Measurements from ENCODE around the gene PTCD2.

PTCD2 gene, protein sequence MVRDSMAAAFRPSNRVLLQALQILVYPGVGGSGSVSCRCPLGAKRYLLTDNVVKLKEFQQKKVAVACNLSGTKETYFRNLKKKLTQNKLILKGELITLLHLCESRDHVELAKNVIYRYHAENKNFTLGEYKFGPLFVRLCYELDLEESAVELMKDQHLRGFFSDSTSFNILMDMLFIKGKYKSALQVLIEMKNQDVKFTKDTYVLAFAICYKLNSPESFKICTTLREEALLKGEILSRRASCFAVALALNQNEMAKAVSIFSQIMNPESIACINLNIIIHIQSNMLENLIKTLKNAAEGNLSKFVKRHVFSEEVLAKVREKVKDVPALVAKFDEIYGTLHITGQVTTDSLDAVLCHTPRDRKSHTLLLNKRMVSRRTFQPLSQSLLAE

DNA sequence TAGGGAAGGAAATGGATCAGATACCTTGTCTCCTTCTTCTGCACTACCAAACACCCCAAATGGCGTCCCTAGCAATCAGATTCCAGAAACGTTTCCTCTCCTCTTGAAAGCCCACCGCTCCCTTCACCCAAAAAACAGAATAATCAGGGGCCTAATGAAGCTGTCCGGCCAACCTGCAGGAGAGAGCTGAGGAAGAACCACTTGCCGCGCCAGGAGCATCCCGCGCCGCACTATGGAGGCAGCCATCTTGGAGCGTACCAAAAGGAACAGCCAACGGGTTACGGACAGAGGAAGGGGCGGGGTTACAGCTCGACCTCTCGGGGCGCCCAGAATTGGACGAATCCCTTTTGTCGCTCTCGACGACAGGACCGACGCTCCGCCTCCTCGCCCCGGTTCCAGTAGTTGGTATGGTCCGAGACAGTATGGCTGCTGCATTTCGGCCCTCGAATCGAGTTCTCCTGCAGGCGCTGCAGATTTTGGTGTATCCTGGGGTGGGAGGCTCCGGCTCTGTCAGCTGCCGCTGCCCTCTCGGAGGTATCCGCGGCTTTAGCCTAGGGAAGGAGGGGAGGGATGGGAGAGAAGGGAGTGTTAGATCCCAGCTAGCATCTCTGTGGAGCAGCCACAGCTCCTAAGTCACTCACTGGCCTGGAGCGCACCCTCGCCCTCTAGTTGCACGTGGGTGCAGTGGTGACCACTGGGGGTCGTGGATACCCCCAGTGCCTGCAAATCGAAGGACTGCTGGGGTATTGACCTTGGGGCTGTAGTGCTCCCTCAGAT is at the start of gene PTCD2, which contains the start of gene MRPS27:
Gene PTCD2, plus strand, starts transcription at position 398 of the 777 bp plus-strand sequence. Its CDS starts 10 bp downstream, at position 408.
Gene MRPS27, minus strand, starts transcription at position 265 of the 777 bp plus-strand sequence. Its CDS starts 19 bp downstream, at position 246.
- DNase-seq, result peak; percentile 96

DNA sequence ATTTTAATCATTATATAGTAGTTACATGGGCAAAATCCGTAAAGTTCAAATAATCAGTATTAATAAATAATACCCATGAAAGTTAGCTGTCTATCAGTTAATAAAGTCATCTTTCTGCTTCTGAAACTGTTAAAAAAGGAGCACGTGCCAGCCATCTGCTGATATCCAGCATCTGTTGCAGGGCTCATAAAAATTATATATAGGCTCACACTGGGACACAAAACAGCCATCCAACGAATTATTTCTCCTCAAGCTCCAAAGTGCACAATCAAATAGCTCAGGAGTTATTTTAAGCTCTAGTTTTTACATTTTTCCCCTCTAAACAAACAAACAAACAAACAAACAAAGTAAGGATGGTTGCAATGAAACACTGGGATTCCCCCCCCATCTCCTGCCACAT is 48.5 kb upstream of the PTCD2 start:
- DNase-seq, result no peak

DNA sequence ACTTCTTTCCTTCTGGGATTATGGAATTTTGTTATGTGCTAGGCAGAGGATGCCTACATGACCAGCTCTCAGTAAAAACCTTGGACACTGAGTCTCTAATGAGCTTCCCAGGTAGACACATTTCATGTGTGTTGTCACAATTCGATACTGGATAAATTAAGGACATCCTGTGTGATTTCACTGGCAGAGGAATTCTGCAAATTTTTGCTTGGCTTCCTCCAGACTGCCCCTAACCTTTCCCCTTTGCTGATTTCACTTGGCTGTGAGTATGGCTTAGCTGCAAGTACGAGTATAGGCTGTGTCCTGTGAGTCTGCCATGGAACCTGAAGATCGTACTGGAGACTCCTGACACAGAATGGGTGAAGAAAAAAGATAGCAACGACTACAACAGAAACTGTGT is 47.8 kb upstream of the PTCD2 start:
- DNase-seq, result no peak

DNA sequence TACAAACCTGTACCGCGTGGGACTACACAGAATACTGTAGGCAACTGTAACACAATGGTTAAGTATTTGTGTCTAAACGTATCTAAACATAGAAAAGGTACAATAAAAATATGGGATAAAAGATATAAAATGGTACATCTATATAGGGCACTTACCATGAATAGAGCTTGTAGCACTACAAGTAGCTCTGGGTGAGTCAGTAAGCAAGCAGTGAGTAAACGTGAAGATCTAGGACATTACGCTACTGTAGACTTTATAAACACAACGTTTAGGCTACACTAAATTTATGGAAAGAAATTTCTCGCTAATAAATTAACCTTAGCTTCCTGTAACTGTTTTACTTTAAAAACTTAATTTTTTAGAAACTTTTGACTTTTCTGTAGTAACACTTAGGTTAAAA is 46.6 kb upstream of the PTCD2 start:
- no peak for DNase-seq

DNA sequence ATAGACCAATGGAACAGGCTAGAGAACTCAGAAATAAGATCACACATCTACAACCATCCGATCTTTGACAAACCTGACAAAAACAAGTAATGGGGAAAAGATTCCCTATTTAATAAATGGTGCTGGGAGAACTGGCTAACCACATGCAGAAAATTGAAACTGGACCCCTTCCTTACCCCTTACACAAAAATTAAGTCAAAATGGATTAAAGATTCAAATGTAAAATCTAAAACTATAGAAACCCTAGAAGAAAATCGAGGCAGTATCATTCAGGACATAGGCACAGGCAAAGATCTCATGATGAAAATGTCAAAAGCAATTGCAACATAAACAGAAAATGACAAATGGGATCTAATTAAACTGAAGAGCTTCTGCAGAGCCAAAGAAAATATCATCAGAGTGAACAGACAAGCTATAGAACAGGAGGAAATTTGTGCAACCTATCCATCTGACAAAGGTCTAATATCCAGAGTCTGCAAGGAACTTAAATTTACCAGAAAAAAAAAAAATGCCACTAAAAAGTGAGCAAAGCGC is 43.9 kb upstream of the PTCD2 start:
- DNase-seq, result no peak

DNA sequence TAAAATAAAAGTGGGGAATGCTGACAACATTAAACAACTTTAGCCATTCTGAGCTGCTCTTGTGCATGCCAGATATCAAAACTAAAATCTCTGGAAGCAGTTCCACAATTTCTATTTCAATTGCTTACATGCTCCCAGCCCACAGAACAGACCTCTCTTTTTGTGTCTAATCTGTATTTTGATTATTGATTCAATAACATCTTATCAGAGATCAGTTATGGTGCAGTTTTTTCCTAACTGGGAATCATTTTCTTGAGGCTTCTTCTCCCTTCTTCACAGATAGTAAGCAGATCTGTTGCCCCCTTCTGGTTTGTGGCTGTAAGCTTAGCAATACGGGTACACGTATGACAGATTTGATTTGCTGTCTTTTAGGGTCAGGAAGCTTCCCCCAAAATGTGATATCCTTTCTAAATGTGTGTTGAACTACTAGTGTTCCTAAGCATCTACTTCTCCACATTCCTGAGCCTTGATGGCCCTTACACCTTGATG is 39.5 kb upstream of the PTCD2 start:
- no peak for DNase-seq

DNA sequence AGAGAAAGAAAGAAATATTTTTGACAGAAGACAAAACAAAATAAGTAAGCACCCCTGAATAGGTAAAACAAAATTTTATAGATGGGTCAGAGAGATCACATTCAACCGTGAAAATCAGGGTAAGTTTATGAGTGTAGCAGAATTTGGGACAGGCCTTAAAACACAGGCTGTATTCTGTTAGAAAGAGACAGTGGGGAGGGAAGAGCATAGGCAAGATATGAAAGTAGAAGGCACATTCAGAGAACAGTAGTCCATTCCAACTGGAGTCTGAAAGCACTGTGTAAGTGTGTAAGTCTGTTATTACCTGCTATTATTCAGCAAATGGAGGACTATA is 38.8 kb upstream of the PTCD2 start:
- no peak for DNase-seq

DNA sequence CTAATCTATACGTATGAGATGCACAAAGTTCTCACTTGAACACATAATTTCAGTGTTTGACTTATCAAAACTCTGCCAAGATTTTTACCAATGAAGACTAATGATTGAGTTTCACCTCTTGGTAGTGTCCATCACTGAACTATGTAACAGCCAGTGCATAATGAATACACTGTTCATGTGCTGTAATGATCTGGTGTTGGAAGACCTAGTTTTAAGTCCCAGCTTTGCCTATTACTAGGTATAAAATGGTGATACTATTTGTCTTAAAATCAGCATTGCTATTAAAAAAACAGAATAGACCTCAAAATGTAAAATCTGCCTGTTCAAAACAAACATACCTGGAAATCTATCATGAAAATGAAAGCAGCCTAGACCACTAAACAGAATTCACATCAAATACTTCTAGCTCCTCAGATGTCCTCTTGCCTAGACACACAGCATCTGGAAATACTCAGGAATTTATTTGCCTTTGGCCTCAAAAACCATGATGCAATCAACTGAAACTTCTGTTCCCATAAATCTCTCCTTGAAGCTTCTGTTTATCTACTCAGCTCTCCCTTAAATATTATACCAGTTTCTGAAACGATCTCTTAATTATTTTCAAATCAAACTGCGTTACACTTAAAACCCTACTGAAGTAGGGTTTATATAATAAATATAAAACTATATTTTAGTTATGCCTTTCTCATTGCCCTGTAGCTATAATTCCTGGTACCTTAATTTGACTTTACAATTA is 38.2 kb upstream of the PTCD2 start:
- no peak for DNase-seq

DNA sequence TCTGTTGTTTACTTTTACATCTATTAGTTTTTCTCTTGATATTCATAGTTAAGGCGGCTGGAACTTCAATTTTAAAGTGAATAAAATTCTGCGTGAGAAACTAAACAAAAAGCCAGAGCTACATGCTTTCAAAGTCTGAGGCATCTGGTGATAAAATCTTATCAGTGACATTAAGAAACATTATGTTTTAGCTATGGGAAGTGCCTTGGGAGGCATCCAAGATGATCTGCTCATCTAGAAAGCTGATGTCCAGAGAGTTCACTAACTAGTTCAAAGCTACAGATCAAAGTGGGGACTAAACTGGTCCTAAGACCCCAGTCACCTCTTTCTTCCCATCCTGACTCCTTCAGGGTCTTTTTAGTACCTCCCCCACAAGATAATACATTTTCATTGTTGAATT is 37.3 kb upstream of the PTCD2 start:
- DNase-seq, result no peak

DNA sequence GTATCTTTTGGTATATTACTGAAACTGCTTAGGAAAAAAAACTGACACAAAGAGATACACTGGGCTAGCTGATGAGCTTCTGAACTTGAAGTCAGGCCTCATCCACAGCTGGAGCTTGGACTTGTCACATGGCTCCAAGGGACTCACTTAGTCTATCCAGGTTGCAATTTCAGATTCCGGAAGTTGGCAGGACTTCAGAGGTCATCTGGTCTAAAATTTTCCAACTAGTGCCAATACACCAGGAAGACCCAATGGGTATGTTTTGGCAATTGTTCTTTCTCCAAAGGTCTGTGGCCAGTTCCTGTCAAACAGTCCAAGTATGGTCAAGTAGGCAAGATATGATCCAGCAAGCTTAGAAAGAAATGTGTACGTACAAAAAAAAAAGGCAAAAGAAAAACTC is 36.8 kb upstream of the PTCD2 start:
- no peak for DNase-seq

DNA sequence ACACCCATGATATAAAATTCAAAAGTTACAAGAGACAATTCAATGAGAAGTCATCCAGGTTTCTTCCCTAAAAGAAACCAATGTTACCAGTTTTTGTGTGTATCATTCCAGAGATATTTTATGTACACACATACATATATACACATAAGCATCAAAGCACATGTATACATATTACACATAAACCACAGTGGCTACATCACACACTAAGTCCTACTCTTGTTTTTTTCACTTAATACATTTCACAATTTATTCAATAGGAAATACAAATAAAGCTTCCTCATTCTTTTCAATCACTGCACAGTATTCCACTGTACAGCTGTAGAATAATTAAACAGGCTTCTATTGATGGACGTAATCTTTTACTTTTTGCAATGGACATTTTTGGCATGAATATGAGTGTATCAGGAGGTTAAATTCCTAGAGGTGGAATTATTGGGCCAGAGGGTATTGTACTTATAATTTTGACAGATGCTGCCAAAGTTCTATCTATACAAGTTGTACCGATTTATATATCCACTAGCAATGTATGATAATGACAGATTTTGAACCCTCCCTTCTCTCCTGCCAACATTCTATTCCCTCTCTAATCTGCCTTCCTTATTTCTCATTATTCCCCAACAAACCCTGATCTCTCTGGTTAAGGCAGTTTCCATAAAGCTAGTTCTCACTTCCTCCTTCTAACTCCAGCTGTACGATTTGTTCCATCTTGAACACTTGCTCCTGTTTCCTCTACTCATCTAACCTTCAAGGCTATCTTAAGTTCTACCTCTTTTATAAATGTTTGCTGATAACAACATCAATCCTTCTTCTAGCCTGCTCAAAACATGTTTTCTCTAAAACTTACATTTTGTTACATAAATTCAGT is 35.4 kb upstream of the PTCD2 start:
- no peak for DNase-seq

DNA sequence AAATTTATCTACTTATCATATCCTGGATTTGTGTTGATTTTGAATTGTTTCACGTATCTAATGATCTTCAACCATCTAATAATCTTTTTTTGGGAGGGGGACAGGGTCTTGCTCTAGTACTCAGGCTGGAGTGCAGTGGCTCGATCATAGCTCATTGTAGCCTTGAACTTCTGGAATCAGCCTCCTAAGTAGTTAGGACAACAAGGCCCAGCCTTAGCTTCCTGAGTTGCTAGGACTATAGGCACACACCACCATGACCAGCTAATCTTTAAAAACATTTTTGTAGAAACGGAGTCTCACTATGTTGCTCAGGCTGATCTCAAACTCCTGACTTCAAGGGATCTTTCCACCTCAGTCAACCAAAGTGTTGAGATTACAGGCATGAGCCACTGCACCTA is 34.8 kb upstream of the PTCD2 start:
- no peak for DNase-seq

DNA sequence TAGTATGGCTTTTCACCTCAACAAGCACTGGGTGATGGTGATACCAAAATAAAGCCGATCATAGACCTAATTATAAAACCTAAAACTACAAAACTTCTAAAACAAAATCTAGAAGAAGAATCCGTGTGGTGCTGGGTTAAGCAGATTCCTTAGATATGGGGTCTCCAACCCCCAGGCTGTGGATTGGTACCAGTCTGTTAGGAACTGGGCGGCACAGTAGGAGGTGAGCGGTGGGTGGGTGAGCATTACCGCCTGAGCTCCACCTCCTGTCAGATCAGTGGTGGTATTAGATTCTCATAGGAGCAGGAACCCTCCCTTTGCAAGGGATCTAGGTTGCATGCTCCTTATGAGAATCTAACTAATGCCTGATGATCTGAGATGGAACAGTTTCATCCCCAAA is 33.4 kb upstream of the PTCD2 start:
- DNase-seq, result no peak

DNA sequence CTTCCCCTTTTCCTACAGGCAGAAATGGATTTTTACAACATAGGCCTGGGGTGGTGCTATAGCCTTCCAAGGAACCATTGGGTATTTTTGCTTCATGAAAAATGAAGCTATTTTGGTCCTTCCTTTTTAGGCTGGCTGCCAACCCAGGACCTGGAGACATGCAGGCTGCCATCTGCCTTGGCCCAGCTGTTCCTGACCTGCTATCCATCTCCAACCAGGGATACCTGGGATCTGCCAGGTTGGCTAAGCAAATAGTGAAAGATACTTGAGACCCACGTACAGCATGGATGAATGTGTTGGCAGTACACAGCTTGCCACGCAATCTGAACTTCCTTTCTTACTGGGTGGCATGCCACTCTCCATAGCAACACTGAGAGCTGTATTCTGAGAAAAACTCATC is 31.2 kb upstream of the PTCD2 start:
- DNase-seq, result no peak

DNA sequence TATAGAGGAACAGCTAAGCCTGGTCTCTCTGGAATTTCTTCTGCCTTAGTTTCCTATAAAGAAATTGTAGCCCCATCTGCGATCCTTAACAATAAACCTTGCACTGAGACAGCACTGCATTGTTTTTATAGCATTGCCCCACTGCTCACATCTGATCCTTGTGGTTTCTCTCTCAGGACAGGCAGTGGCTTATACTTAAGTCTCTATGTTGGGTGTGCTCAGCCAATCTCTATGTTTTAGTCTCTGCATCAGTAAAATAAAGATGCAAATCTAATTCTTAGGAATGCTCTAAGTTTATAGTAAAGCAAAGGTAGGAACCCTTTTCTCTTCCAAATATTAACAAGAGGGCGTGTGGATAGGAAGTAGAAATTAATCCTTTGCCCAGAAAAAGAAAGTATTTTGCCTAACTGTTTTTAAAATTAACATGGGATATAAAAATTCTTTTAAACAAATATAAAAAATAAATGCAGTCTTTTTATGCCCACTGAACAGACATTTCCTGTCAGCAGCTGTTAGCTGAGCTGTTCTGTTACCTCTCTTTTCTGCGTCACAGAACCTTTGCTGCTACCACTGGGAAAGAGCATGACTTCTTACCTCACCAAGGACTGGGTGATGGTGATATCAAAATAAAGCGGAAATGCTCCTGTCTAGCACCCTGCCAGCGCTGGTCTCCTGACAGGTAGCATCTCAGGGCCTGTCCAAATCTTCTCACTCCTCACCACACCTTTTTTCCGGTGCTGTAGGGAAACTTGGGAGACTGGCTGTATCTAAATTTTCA is 29.6 kb upstream of the PTCD2 start:
- no peak for DNase-seq

DNA sequence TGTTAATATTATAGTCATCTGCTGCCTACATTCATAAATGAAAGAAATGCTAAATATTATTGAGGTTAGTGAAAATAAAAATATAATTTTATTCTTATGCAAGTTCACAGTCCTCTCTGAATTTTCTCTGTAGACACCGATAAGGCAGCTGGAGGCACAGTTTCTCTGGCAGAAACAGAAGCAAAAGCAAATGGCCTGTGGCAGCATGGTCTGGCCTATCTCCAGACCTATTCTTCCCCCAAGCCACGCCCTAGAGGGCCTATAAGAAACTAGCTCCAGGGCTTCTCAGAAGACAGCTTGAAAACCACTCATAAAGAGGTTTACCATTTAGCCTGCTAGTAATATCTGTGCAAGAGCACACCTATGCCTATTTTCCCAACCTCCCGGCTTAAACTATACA is 28.6 kb upstream of the PTCD2 start:
- DNase-seq, result no peak

DNA sequence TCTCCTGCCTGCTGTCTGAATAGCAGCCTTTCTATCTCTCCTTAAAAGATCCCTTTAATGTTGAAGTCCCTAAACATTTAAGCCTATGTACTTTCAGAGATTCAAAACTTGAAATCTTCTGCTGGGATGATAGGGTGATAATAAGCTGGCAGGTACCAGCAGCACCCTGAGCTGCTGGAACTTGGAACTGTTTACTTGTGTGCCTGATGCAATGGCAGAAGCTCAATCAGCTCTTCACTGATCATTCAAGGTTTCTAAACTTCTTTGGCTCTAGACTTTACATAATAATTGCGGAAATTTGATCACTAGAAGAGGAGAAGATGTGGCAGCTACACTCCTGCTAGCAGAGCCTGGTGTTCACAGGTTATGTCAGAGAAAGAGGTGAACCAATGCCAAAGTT is 27.8 kb upstream of the PTCD2 start:
- no peak for DNase-seq

DNA sequence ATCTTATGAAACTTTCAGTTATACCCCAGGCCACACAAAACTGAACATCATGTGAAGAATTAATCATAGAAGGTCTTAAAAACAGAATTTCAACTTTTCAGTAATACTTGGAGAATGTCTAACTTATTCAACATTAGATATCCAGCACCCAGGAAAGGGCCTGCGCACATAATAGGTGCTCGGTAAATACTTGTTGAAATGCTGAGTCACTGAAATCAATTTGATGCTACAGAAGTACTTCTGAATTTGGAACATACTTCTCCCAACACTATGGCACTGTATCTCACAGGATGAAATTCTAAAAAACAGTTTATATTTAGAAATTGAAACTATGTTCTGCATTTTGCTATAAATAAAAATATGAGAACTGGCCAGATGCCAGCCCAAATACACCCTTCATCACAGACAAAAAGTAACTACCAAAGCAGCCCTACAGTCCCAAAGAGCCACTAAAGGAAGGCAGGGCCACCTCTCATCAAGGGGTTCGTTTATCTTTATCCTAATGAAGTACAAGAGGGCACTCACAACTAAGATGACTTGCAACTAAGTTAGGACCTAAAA is 26.6 kb upstream of the PTCD2 start:
- no peak for DNase-seq

DNA sequence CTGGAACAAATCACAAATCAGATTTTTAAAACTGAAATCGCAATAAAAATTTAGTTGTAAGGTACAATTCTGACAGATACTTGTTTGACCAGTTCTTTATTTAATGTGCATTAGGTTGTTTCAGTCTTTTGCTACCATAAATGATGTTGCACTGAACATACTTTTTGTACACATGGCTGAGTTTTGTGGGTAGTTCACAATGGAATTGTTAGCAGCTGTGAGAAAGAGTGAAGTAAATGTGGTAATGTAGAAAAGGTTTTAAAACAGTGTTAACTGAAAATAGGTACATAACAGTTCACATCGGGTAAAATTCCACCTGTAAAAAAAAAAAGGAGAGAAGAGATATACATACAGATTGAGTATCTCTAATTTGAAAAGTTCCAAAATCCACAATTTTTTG is 25.7 kb upstream of the PTCD2 start:
- DNase-seq, result no peak

DNA sequence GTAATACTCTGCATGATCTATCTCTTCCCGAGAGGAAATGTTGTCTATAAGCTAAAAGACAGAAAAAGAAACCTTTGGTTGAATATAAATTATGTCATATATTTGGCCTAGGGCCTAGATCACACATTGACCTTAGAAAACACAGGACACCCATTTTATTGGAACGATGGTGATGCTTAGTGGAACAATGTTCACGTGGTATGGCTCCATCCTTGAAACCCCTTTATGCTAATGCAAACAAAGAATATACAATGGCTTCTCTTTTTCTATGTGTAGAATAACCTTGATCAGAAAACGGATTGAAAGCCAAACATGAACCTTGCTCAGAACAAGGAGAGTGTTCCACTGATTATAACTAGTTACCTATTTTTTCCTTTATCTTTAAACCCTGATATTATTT is 24.6 kb upstream of the PTCD2 start:
- no peak for DNase-seq

DNA sequence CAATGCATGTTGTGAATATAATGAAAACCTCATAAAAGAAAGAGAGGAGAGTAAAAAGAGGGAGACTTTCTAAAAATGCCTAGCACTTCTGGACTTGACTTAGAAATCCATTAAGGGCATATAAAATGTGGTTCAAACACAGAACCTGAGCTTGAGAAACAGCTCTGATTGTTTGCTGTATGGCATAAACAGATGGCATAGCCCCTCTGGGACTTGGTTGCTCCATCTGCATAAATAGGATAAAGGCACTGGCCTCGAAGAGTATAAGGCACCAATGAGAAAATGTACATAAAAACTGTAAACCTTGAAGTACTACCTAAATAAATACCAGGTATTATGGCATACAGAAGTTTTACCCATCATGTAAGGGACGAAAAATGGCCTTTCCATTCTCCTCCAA is 23.9 kb upstream of the PTCD2 start:
- DNase-seq, result no peak

Measured in CD4-positive, alpha-beta T cell treated with Interleukin-17A for 4 hours (primary cell).